Naive thymus-derived CD4-positive, alpha-beta T cell (primary cell): ENCODE results near the gene ZNF3. TPM values are rescaled to one million over a fixed set of nuclear protein-coding genes. Genes with fewer than 3 reads are reported as not detected.

Experiments used
- ATAC-seq: fragments of 150-1000 bp; cut with Tn5 transposase; 2 replicates; pipeline ENCODE4 v1.10.0; 2021; ENCODE audit warnings: mild to moderate bottlenecking, moderate library complexity
- CTCF ChIA-PET: fragments of 350-600 bp; sonication (Branson Sonifier 250); formaldehyde crosslinking; loops from one replicate; lab custom pipeline; 2021; ENCODE audit warnings: antibody characterized with exemption; lab: Charles Lee
- POLR2A ChIA-PET: fragments of 350-600 bp; sonication (Branson Sonifier 250); formaldehyde crosslinking; loops from one replicate; lab custom pipeline; 2021; ENCODE audit warnings: antibody characterized with exemption, inconsistent platforms; lab: Charles Lee
- DNase-seq, 9 donors: peaks; one replicate each; pipeline versions ENCODE4 v3.0.0 to v3.0.0-alpha.2; 2020 to 2022; ENCODE audit warnings: mixed read lengths in 1 of 9
- H3K27ac ChIP-seq: one replicate; pipeline ENCODE4 v1.7.0; 2013; ENCODE audit warnings: mild to moderate bottlenecking, low read depth, low read length, moderate library complexity
- H3K27me3 ChIP-seq, 2 donors: one replicate each; pipeline ENCODE4 v1.7.0; 2013; ENCODE audit warnings: low read length in 2 of 2, mild to moderate bottlenecking in 2 of 2, moderate library complexity in 2 of 2; ENCODE audit not compliant: control insufficient read depth in 2 of 2, insufficient read depth in 2 of 2
- H3K36me3 ChIP-seq, 3 experiments: 1 replicate in 2 of 3; 2 replicates in 1 of 3; pipeline ENCODE4 v1.7.0; 2013; ENCODE audit warnings: low read length in 3 of 3, mild to moderate bottlenecking in 3 of 3, moderate library complexity in 1 of 3; ENCODE audit not compliant: insufficient read depth in 3 of 3, control insufficient read depth in 2 of 3
- H3K4me1 ChIP-seq, 2 donors: one replicate each; pipeline ENCODE4 v1.7.0; 2013; ENCODE audit warnings: low read length in 2 of 2, mild to moderate bottlenecking in 2 of 2, moderate library complexity in 1 of 2; ENCODE audit not compliant: control insufficient read depth in 2 of 2, insufficient read depth in 2 of 2
- H3K4me3 ChIP-seq: 2 replicates; pipeline ENCODE4 v1.7.0; 2013; ENCODE audit warnings: mild to moderate bottlenecking, low read length
- H3K9me3 ChIP-seq, 3 experiments: 1 replicate in 2 of 3; 2 replicates in 1 of 3; pipeline ENCODE4 v1.7.0; 2013; ENCODE audit warnings: low read length in 3 of 3; ENCODE audit not compliant: control insufficient read depth in 2 of 3
- H3K27ac Mint-ChIP-seq, 9 donors: one replicate each; pipeline ENCODE4 v1.8.0; 2020 to 2022; ENCODE audit warnings: mixed read lengths in 9 of 9, mild to moderate bottlenecking in 8 of 9, moderate library complexity in 5 of 9, inconsistent platforms in 2 of 9
- H3K27me3 Mint-ChIP-seq, 5 donors: one replicate each; pipeline ENCODE4 v1.8.0; 2021 to 2022; ENCODE audit warnings: mixed read lengths in 5 of 5, mild to moderate bottlenecking in 1 of 5
- H3K36me3 Mint-ChIP-seq, 5 donors: one replicate each; pipeline ENCODE4 v1.8.0; 2020 to 2022; ENCODE audit warnings: mixed read lengths in 5 of 5, mild to moderate bottlenecking in 3 of 5, inconsistent platforms in 1 of 5
- H3K4me1 Mint-ChIP-seq, 7 donors: one replicate each; pipeline ENCODE4 v1.8.0; 2020 to 2022; ENCODE audit warnings: mixed read lengths in 7 of 7, mild to moderate bottlenecking in 3 of 7, inconsistent platforms in 1 of 7
- H3K4me3 Mint-ChIP-seq, 10 donors: one replicate each; pipeline ENCODE4 v1.8.0; 2020 to 2022; ENCODE audit warnings: mild to moderate bottlenecking in 10 of 10, mixed read lengths in 10 of 10, moderate library complexity in 6 of 10, inconsistent platforms in 2 of 10
- H3K9me3 Mint-ChIP-seq, 11 donors: one replicate each; pipeline ENCODE4 v1.8.0; 2020 to 2022; ENCODE audit warnings: mixed read lengths in 11 of 11, mild to moderate bottlenecking in 4 of 11, inconsistent platforms in 1 of 11, moderate library complexity in 1 of 11
- intact Hi-C, 2 donors: fragments of 100-400 bp; cut with micrococcal nuclease; formaldehyde crosslinking; loops; one replicate each; pipeline ENCODE4 v1.15.1; 2023
- polyA plus RNA-seq, 2 donors: library from polyadenylated mRNA; unstranded; fragments of 300-500 nt; fragmentation: Illumina TruSeq; gene quantifications; one replicate each; pipeline ENCODE4 v1.2.3, GENCODE V29; 2021
- total RNA-seq, 6 experiments: library from RNA in 5 of 6; stranded (reverse) in 5 of 6; gene quantifications; 1 replicate in 5 of 6; 2 replicates in 1 of 6; pipeline ENCODE4 v1.2.3 and lab custom pipeline; 2021 to 2026

Gene ZNF3
- total and polyA plus RNA-seq, 7 experiments from 2014 or later = 20.3 to 48.0 (median 35.0) TPM

GRCh38 chr7:100069991-100070390 is 11.5 kb downstream of the ZNF3 start:
- H3K36me3 Mint-ChIP-seq = peaks cover 25 to 73% (median 64%) of the 10 kb centered on the region in 5 donors
- no peak overlapping the region for H3K4me3 ChIP-seq
- peaks cover 0 to 37% (median 15%) of the 10 kb centered on the region in 3 experiments for H3K9me3 ChIP-seq
- intact Hi-C loops = no loop called here
- POLR2A ChIA-PET = interaction anchor here (0.6 to 1.5 kb wide), 4 partner anchors 11 to 514 kb away, joined by 3 to 6 read pairs (median 4); no protein-coding TSS in a partner anchor
- CTCF ChIA-PET = no interaction called here
- no peaks in the 10 kb centered on the region for H3K27me3 Mint-ChIP-seq
- no peak overlapping the region for H3K4me3 Mint-ChIP-seq
- ATAC-seq (no peak), DNase-seq (no peak)
- no peaks in the 10 kb centered on the region for H3K4me1 ChIP-seq
- no peaks in the 10 kb centered on the region for H3K4me1 Mint-ChIP-seq
- H3K9me3 Mint-ChIP-seq = peaks cover 7 to 48% (median 26%) of the 10 kb centered on the region in 11 donors
- H3K36me3 ChIP-seq = peaks cover 26 to 57% (median 34%) of the 10 kb centered on the region in 3 experiments
- H3K27me3 ChIP-seq = no peaks in the 10 kb centered on the region
- H3K27ac Mint-ChIP-seq = no peak overlapping the region
- no peak overlapping the region for H3K27ac ChIP-seq

GRCh38 chr7:100066953-100067352 is 14.6 kb downstream of the ZNF3 start:
- no peaks in the 10 kb centered on the region for H3K4me1 Mint-ChIP-seq
- H3K27me3 Mint-ChIP-seq = no peaks in the 10 kb centered on the region
- Histone ChIP-seq H3K4me1 (no peaks in the 10 kb centered on the region), H3K4me3 (no peak overlapping the region), H3K36me3 (peaks cover 13 to 43% (median 15%) of the 10 kb centered on the region in 3 experiments), H3K27me3 (no peaks in the 10 kb centered on the region), H3K27ac (no peak overlapping the region), H3K9me3 (peaks cover 0 to 24% (median 15%) of the 10 kb centered on the region in 3 experiments)
- no peak for DNase-seq
- intact Hi-C loops = no loop called here
- ChIA-PET CTCF (interaction anchor here (0.6 kb wide), 1 partner anchor 61 kb away, joined by 4 read pairs; no protein-coding TSS in a partner anchor), POLR2A (no interaction called here)
- ATAC-seq = no peak
- no peak overlapping the region for H3K27ac Mint-ChIP-seq
- H3K9me3 Mint-ChIP-seq = peaks cover under 1 to 32% (median 18%) of the 10 kb centered on the region in 11 donors
- H3K36me3 Mint-ChIP-seq = peaks cover 14 to 58% (median 44%) of the 10 kb centered on the region in 5 donors
- H3K4me3 Mint-ChIP-seq = no peak overlapping the region

GRCh38 chr7:100065452-100066186 is 15.9 kb downstream of the ZNF3 start:
- Histone ChIP-seq H3K27me3 (no peaks in the 10 kb centered on the region), H3K4me1 (no peaks in the 10 kb centered on the region), H3K9me3 (peaks cover 0 to 11% (median 3%) of the 10 kb centered on the region in 3 experiments), H3K4me3 (no peak overlapping the region), H3K27ac (no peak overlapping the region), H3K36me3 (peaks cover 4 to 36% (median 6%) of the 10 kb centered on the region in 3 experiments)
- Mint-ChIP-seq H3K27ac (peak overlapping the region in 1 of 9 donors; percentile 48), H3K4me1 (peaks cover 0 to 2% (median 0%) of the 10 kb centered on the region in 7 donors), H3K27me3 (no peaks in the 10 kb centered on the region), H3K9me3 (peaks cover 0 to 19% (median 6%) of the 10 kb centered on the region in 11 donors), H3K36me3 (peaks cover 2 to 50% (median 30%) of the 10 kb centered on the region in 5 donors), H3K4me3 (no peak overlapping the region)
- ATAC-seq (no peak), DNase-seq (no peak)
- CTCF ChIA-PET = no interaction called here
- POLR2A ChIA-PET = no interaction called here
- intact Hi-C loops = no loop called here

GRCh38 chr7:100064162-100064561 is 17.4 kb downstream of the ZNF3 start:
- H3K27me3 Mint-ChIP-seq = no peaks in the 10 kb centered on the region
- intact Hi-C loops = no loop called here
- Histone ChIP-seq H3K4me1 (no peaks in the 10 kb centered on the region), H3K4me3 (no peak overlapping the region), H3K36me3 (peaks cover 0 to 28% (median 0%) of the 10 kb centered on the region in 3 experiments), H3K9me3 (no peaks in the 10 kb centered on the region), H3K27ac (no peak overlapping the region), H3K27me3 (no peaks in the 10 kb centered on the region)
- ChIA-PET POLR2A (no interaction called here), CTCF (interaction anchor here (0.6 to 1.4 kb wide), 3 partner anchors 10 to 132 kb away, joined by 3 to 7 read pairs (median 4); no protein-coding TSS in a partner anchor)
- no peak overlapping the region for H3K4me3 Mint-ChIP-seq
- peaks cover 0 to 7% (median 0%) of the 10 kb centered on the region in 11 donors for H3K9me3 Mint-ChIP-seq
- H3K27ac Mint-ChIP-seq = no peak overlapping the region
- peaks cover 0 to 43% (median 21%) of the 10 kb centered on the region in 5 donors for H3K36me3 Mint-ChIP-seq
- ATAC-seq (no peak), DNase-seq (no peak)
- H3K4me1 Mint-ChIP-seq = peaks cover 0 to 5% (median 0%) of the 10 kb centered on the region in 7 donors

GRCh38 chr7:100063376-100063775 is 18.1 kb downstream of the ZNF3 start:
- peaks cover 0 to 43% (median 21%) of the 10 kb centered on the region in 5 donors for H3K36me3 Mint-ChIP-seq
- no peak overlapping the region for H3K4me3 ChIP-seq
- H3K36me3 ChIP-seq = peaks cover 0 to 36% (median under 1%) of the 10 kb centered on the region in 3 experiments
- ChIA-PET CTCF (interaction anchor here (0.6 to 1.4 kb wide), 4 partner anchors 10 to 710 kb away, joined by 3 to 7 read pairs (median 4); no protein-coding TSS in a partner anchor), POLR2A (interaction anchor here (0.6 kb wide), 1 partner anchor 464 kb away, joined by 3 read pairs; no protein-coding TSS in a partner anchor)
- H3K27ac Mint-ChIP-seq = no peak overlapping the region
- no peak overlapping the region for H3K4me3 Mint-ChIP-seq
- no peaks in the 10 kb centered on the region for H3K27me3 Mint-ChIP-seq
- no peak overlapping the region for H3K27ac ChIP-seq
- H3K4me1 ChIP-seq = no peaks in the 10 kb centered on the region
- H3K4me1 Mint-ChIP-seq = peaks cover 0 to 5% (median 0%) of the 10 kb centered on the region in 7 donors
- intact Hi-C loops = no loop called here
- no peak for ATAC-seq
- H3K9me3 Mint-ChIP-seq = peaks cover 0 to 7% (median 0%) of the 10 kb centered on the region in 11 donors
- H3K9me3 ChIP-seq = no peaks in the 10 kb centered on the region
- DNase-seq = no peak
- H3K27me3 ChIP-seq = no peaks in the 10 kb centered on the region

GRCh38 chr7:100061518-100062193 is 19.9 kb downstream of the ZNF3 start:
- Mint-ChIP-seq H3K27ac (no peak overlapping the region), H3K9me3 (no peaks in the 10 kb centered on the region), H3K4me1 (peaks cover 0 to 5% (median 0%) of the 10 kb centered on the region in 7 donors), H3K27me3 (no peaks in the 10 kb centered on the region), H3K36me3 (peaks cover 0 to 41% (median 18%) of the 10 kb centered on the region in 5 donors), H3K4me3 (no peak overlapping the region)
- Histone ChIP-seq H3K27me3 (no peaks in the 10 kb centered on the region), H3K36me3 (peaks cover 0 to 50% (median 5%) of the 10 kb centered on the region in 3 experiments), H3K27ac (no peak overlapping the region), H3K4me3 (no peak overlapping the region), H3K9me3 (no peaks in the 10 kb centered on the region), H3K4me1 (no peaks in the 10 kb centered on the region)
- intact Hi-C loops = no loop called here
- ChIA-PET CTCF (interaction anchor here (0.5 to 0.6 kb wide), 2 partner anchors 70 to 135 kb away, joined by 3 to 4 read pairs; no protein-coding TSS in a partner anchor), POLR2A (interaction anchor here (0.7 kb wide), 1 partner anchor 44 kb away, joined by 3 read pairs; no protein-coding TSS in a partner anchor)
- ATAC-seq (no peak), DNase-seq (no peak)
